ENCODE results near the gene ETFA. TPM values are rescaled to one million over a fixed set of nuclear protein-coding genes. Genes with fewer than 3 reads are reported as not detected.

Gene ETFA
- total and polyA plus RNA-seq, 2 of the 8 experiments (the other 6 are each of a cell fraction or from before 2014, with no cell fraction given): 60.9 to 90.0 TPM

GRCh38 chr15:76245072-76245610 is 66.1 kb downstream of the ETFA start:
- no peak overlapping the region for H3K18ac ChIP-seq (ENCODE audit: extremely low read depth, low read length)
- no peak overlapping the region for H2AFZ ChIP-seq (ENCODE audit: low read length)
- no peaks in the 10 kb centered on the region for H4K20me1 ChIP-seq (replicated peaks in 1 of 2; ENCODE audit: control insufficient read depth in 1 of 2, insufficient read depth in 2 of 2, low read length in 2 of 2)
- H2AK5ac ChIP-seq (ENCODE audit: low read depth, low read length): no peak overlapping the region
- no peak overlapping the region for H2BK120ac ChIP-seq (replicated peaks; ENCODE audit: low read depth, low read length)
- H3K79me1 ChIP-seq (ENCODE audit: low read depth, low read length): no peaks in the 10 kb centered on the region
- H2BK15ac ChIP-seq (ENCODE audit: low read length): no peak overlapping the region
- H3K4ac ChIP-seq (replicated peaks; ENCODE audit: insufficient read length, low read depth, low read length): no peak overlapping the region
- no peaks in the 10 kb centered on the region for H3K36me3 ChIP-seq (ENCODE audit: control insufficient read depth in 2 of 4, insufficient read depth in 4 of 4, low read length in 3 of 4)
- H2BK20ac ChIP-seq (ENCODE audit: low read length): no peak overlapping the region
- H3K9me3 ChIP-seq (ENCODE audit: insufficient read depth in 2 of 2, low read depth in 1 of 2, low read length in 1 of 2): no peaks in the 10 kb centered on the region
- no peak overlapping the region for H4K8ac ChIP-seq (ENCODE audit: extremely low read depth, insufficient read depth, low read length)
- no peak overlapping the region for H3K9ac ChIP-seq (replicated peaks in 1 of 4; ENCODE audit: extremely low read depth in 1 of 4, low read depth in 3 of 4, low read length in 3 of 4)
- no peaks in the 10 kb centered on the region for H3K23me2 ChIP-seq (ENCODE audit: low read depth, low read length)
- no peak overlapping the region for H2BK12ac ChIP-seq (ENCODE audit: low read depth, low read length)
- H3K4me1 ChIP-seq (replicated peaks in 1 of 4; ENCODE audit: control insufficient read depth in 3 of 4, insufficient read depth in 4 of 4, low read length in 3 of 4): no peaks in the 10 kb centered on the region
- H2BK5ac ChIP-seq (ENCODE audit: low read depth, low read length): no peak overlapping the region
- 96% methylated on average over 1 of the region's 1 CpG; no CpG with 5 or more reads in 1 of the 2 experiments for WGBS, 2 experiments (ENCODE audit: extremely low coverage in 1 of 2, insufficient coverage in 1 of 2, insufficient read length in 1 of 2, insufficient replicate concordance in 2 of 2, low coverage in 1 of 2, low lambda C conversion rate in 2 of 2, missing lambda C conversion rate in 1 of 2)
- no peak overlapping the region for H4K5ac ChIP-seq (ENCODE audit: insufficient read length, low read depth, low read length)
- no peak overlapping the region for H3K4me2 ChIP-seq (ENCODE audit: insufficient read depth in 1 of 2, low read depth in 2 of 2, low read length in 2 of 2)
- H3K23ac ChIP-seq (ENCODE audit: insufficient read length): no peak overlapping the region
- TF ChIP-seq RAD21 (IDR thresholded peaks at IDR 0.05 in 1 of 2, conservative IDR thresholded peaks at IDR 0.05 in 1 of 2; ENCODE audit: low read depth in 2 of 2, low read length in 2 of 2) (no peak), SP1 (IDR thresholded peaks at IDR 0.05; ENCODE audit: low read depth, low read length) (no peak), CTBP2 (IDR thresholded peaks at IDR 0.05; ENCODE audit: borderline replicate concordance, insufficient read depth, insufficient read length, low read length) (no peak), KDM1A (IDR thresholded peaks at IDR 0.05; ENCODE audit: borderline replicate concordance, low read length) (no peak), POU5F1 (IDR thresholded peaks at IDR 0.05; ENCODE audit: low read depth, low read length) (no peak), CHD1 (IDR thresholded peaks at IDR 0.05; ENCODE audit: low read depth, low read length) (no peak), MAFK (IDR thresholded peaks at IDR 0.05; ENCODE audit: low read depth, low read length) (no peak), SIRT6 (IDR thresholded peaks at IDR 0.05; ENCODE audit: low read length) (no peak), POLR2AphosphoS5 (IDR thresholded peaks at IDR 0.05; ENCODE audit: low read depth, low read length) (no peak), POLR2A (IDR thresholded peaks at IDR 0.05; ENCODE audit: control extremely low read depth in 1 of 2, low read depth in 2 of 2, low read length in 2 of 2) (no peak), JUND (IDR thresholded peaks at IDR 0.05; ENCODE audit: low read length) (no peak)
- CTCF ChIA-PET (ENCODE audit: partially characterized antibody): interaction anchor here (0.7 to 2.2 kb wide), 5 partner anchors 10 to 89 kb away, joined by 3 to 14 read pairs (median 3); no protein-coding TSS in a partner anchor
- H4K91ac ChIP-seq (replicated peaks; ENCODE audit: insufficient read length, low read length): no peak overlapping the region
- FAIRE-seq: no peak
- no peak overlapping the region for H3K27ac ChIP-seq (ENCODE audit: low read depth, low read length)
- no peak for DNase-seq (ENCODE audit: low read depth in 1 of 2, low spot score in 2 of 2)
- no peak overlapping the region for H3K56ac ChIP-seq (replicated peaks; ENCODE audit: insufficient read length, low read depth, low read length)
- no peaks in the 10 kb centered on the region for H3K79me2 ChIP-seq (ENCODE audit: control insufficient read depth in 1 of 2, insufficient read depth in 2 of 2, low read length in 2 of 2)
- no peak overlapping the region for H3K14ac ChIP-seq (ENCODE audit: insufficient read length)
- H3K27me3 ChIP-seq (replicated peaks in 1 of 4; ENCODE audit: control insufficient read depth in 3 of 4, extremely low read depth in 1 of 4, insufficient read depth in 3 of 4, low read length in 3 of 4): no peaks in the 10 kb centered on the region
- POLR2A ChIA-PET (ENCODE audit: partially characterized antibody): no interaction called here
- no peak overlapping the region for H3K4me3 ChIP-seq (ENCODE audit: extremely low read depth in 1 of 4, insufficient read depth in 2 of 4, low read depth in 3 of 4, low read length in 4 of 4)

Measured in H1 (cell line).